ENCODE data around the gene APBB2.
A peak's percentile ranks its signal among the peaks of the same experiment; 100 is the strongest.
"Not testable (repeated sequence)": the region's sequence is repeated elsewhere in the genome, so short reads cannot be mapped to it uniquely, and the experiment has no call there.

The APBB2 gene

DNA sequence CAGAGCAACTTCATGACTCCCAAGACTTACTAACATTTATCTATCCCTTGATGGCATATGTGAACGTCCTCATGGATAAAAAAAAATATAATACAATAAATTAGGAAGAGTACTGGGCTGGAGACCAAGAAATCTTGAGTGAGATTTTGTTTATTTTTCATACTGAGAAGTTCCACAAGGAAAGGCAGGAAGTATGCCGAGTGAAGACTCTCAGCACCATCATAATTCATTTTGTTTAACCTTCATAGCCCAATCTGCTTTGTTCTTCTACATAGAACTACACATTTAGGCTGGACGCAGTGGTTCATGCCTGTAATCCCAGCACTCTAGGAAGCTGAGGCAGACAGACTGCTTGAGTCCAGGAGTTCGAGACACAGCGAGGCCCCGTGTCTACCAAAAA, 266.3 kb downstream of the APBB2 start:
- no peak for DNase-seq (ENCODE audit: low spot score)

DNA sequence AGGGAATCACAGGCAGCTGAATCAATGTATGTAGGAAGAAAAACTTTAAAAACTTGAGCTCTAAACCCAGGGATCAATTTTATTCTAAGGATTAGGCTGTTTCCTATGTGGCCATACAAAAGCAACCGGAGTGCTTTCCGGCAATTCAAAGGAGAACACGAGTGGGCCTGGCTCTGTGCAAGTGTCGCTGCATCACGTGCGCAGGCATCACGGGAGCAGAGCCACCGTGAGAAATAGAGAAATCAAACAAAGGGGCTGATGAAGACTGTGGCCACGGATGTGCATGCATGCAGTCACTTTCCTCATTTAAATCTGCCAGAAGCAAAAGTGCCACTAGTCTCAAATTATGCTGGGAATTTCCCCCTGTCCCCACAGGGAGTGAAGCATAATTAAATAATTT, 267.7 kb downstream of the APBB2 start:
- no peak for DNase-seq (ENCODE audit: low spot score)

DNA sequence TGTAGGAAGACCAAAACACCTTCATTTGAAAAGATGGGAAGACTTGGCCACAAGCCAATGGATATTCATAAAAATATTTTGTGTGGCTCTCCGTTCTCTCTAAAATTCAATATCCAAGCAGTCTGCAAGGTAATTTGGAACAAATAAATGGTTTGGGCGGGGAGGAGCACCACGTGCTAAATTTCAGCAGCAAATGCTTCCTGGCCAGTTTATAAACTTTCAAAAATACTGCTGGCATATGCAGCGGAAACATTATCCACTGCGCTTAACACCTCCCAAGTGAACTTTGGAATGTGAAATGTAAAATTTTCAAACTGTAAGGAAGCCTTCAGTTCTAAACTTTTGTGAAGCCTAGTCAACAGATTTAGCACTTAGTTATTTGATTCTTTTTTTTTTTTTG, 273.6 kb downstream of the APBB2 start:
- no peak for DNase-seq (ENCODE audit: low spot score)

DNA sequence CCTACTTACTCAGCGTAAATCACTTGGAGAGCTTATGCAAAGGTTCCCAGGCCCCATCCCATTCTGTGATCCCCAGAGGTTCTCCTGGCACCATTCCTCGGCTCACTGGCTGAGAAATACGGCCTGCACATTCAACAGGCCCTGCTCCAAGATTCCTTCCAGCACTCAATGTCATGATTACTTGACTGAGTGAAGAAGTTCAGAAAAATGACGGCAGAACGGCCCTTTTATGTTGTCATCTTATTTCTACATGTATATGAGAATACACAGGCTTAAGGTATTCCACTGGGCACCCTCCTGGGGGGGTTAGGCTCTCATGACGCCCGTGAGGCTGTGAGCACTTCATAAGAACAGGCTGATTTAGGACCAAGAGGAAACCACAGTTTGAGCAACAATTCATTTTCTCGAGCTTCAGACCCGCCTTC, 274.0 kb downstream of the APBB2 start:
- DNase-seq (ENCODE audit: low spot score) = no peak

DNA sequence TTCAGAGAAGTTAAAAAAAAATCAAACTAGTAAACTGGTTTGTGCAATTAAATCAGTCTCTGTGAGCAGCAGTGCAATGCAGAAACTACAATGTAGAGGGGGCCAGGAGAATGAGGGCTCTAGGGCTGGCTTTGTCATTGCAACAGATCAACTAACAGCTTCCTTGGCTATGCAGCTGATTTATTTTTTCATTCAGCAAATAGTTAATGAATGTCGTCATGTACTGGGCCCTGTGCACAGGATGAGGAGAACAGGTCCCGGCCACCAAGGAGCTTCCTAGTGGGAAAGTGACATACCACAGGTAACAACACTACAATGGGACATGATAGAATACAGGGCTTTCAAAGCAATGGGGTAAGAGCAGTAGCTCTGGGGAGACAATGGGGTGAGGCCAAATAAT, 274.5 kb downstream of the APBB2 start:
- DNase-seq (ENCODE audit: low spot score) = no peak

DNA sequence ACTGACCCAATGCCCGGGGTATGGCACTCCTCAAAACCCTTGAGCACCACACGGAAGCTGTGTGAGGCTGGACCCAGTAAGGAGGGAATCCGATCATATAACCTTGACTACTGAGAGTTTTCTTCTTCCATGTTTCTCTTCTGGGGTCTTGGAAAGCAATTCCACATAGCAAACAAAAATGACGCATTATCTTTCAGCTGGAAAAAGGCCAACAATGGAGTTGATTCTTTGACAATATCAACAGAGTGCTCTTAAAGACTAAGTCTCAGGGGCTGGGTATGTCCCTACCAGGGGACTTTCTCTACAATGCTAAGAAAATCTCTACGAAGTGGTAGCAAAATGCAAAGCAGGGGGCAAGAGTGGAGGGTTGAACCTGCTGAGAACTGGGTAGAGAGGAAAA, 276.0 kb downstream of the APBB2 start:
- no peak for DNase-seq (ENCODE audit: low spot score)

DNA sequence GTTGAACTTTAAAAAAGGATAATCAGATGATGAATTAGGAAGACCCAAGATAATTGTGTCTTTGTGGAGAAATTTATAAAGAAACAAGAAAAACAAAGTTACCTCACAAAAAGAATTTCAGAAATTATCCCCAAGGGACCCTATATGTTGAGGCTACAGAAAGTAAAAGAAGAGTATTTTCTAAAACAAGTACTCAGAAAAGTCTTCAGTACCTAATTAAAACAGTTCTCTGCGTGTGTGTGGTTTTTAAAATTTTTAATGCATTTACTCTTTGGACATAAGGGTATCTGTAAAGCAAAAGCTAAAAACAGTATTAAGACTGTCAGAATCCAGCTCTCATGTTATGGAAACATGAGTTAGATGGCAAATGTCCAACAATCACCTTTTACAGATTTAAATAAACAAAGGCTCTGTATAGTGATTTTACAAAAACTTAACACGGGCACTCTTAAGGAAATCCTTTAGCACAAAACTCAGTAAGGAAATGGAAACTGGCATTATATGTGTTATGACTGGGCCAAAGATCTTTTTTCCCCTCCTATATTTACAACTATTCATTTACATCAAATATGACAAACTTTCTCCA, 277.1 kb downstream of the APBB2 start:
- DNase-seq (ENCODE audit: low spot score) = no peak

DNA sequence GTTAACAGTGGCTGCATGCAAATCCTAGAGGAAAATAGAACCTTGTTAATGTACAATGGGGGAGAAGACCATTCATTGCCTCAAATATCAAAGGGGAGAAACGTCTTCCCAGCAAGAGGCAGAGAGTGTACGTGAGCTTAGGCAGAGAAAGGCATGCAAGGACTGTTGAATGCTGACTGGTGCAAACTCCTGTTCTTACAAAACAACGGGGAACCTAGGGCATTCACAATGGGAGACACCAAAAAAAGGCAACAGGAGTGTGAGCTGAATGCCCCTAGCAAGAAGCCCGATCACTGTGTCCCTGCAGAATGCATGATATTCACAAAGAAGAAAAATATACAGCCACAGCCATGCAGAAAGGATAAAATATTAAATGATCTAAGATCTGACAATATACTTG, 279.7 kb downstream of the APBB2 start:
- DNase-seq (ENCODE audit: low spot score) = no peak

DNA sequence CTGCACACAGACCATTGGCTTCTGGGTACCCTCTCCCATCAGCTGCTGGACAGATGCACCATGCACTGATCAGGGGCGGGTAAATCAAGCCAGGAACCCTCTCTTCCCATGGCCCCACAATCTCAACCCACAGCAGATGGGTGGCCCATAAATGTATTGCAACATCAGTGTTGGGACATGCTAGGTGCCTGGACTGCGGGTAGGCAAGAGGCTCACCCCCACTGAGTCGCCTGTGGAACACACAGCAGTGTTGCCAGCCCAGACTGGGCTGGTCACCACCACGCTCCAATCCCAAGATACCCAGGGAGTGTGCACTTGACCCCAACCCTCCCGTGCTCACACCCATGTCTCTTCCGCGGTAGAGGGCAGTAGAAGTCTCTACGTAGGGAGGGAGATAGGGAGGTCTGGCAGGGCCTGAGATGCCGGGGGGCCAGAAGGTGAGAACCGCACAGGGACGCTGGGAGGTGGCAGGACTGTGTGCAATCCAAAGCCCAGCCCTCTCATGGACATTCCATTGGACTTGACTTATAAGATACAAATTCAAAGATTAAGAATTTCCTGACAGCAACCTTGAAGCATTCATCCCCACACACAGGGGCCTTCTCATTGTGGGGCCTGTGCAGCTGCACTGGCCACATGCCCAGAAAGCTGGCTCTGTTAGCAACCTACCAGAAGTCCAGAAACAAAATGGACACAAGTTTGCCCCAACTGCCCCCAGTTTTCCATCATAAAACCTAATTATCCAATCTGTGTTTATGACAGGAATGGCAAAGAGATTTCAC, 280.9 kb downstream of the APBB2 start:
- DNase-seq (ENCODE audit: low spot score) = no peak

DNA sequence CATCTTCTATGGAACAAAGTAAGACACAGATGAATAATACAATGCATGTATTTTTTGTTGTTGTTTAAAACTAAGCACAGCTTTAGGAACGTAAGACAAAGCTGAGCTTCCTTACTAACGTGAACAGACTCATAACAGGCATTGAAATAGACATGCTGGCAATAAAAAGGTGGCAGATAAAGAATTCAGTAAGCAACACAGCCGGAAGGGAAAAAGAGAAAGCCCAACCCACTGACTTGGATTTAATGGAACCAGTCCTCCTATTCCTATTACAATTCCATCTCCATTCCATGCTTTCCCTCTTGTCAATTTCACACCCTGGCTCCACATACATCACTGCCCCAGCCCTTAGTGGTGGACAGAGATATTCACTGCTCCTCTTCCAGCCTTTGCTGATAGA, 282.5 kb downstream of the APBB2 start:
- no peak for DNase-seq (ENCODE audit: low spot score)

DNA sequence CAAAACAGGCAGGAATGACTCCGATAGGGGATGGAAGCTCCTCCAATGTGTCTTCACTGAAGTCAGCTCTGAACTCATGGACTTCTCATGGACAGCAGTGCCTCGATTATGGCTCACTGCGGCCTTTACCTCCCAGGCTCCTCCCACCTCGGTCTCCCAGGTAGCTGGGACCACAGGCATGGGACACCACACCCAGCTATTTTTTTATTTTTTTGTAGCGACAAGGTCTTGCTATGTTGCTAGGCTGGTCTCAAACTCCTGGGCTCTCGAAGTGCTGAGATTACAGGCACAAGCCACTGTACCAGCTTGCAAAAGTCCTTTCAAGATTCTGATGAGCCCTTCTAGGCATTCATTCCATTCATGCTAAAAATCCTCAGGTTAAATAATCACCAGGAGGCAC, 283.1 kb downstream of the APBB2 start:
- DNase-seq (ENCODE audit: low spot score) = no peak

DNA sequence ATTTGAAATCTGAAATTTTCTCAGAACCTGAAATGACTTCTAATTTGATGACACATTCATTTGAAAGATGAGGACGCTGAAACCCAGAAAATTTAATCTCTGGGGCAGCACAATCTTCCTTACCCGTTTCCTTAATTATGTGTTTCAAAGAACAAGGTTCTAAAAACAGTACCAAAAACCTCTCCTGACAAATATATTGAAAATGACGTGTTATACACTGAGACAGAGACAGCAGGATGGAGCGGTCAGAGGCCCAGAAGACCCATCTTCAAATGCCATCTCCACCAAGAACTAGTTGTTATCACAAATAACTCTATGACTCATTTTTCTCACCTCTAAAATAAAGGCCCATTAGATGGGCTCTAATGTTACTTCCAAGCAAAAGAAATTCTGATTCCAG, 287.3 kb downstream of the APBB2 start:
- no peak for DNase-seq (ENCODE audit: low spot score)

DNA sequence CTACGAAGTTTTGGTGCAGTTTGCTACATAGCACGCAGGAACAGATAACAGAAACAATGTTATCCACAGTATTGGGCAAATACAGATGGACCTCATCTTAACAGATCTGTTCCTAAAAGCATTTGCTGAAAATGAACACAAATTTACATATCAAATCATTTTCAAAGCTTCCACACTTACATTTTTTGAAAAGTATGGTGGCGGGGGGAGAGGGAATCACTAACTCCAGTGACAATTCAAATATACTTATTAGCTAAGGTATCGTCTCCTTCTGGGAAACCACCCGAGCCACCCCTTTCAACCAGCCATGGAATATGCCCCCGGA, 289.6 kb downstream of the APBB2 start:
- DNase-seq (ENCODE audit: low spot score) = no peak

DNA sequence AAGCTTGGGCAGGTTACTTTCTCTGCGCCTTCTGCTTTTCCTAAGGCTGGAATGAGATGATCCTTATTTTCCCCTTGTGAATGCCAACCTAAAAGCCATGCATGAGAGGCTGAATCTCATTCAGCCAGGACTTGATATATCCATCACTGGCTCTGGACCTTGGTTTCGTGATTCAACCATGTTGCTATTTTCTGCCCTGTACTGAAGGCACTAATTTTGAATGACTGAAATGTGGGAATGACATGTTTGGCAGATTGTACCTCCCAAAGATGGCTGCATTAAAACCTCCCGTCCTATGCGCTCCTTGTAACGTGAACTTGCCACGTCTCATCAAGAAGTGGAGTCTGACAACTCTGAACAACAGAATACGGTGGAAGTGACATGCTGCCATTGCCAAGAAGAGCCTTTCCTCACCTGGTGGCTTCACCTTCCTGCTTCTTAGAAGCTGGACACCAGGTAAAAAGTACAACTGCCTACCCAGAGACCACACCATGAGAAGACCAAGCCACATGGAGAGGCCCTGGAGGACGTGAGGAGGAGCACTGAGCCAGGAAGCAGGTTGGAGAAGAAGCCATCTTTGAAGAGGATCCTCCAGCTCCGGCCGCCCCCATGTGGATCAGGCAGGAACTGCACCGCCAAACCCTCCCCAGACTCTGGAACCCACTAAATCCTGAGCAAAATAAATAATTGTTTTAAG, 290.1 kb downstream of the APBB2 start:
- DNase-seq (ENCODE audit: low spot score) = peak; percentile 42

DNA sequence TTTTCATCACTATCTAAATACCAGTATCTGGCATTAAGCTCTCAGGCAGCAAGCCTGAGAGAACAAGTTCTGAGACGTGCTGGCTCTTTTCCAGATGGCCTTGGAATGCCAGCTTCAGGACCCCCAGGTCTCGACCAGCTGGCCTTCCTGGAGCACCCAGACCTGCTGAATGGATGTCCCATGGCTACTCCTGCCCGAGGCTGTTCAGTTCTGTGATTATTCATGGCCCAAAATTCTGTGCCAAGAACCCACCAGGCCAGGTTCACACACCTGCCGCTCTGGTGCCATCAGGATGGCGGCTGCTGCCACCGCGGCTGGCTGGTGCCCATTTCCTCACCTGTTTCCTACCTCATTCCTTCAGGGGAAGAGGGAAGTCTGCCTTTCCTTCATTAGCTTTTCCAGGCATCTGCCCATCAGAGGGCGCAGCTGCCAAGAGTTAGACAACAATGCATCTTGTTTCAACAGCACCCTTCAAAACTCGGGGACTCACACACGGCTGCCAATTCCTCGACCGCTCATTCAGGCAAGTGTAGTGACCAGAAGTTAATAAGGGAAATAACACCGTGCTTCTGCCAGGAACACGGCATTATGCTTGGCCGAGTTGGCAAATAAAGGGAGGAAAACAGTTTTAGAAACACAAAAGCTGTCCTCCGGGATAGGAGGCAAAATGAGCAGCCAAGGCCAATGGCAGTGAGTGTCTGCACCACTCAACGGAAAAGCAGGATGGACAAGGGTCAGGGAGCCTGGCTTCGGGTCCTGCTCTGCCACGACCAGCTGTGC, 290.8 kb downstream of the APBB2 start:
- DNase-seq (ENCODE audit: low spot score) = no peak

DNA sequence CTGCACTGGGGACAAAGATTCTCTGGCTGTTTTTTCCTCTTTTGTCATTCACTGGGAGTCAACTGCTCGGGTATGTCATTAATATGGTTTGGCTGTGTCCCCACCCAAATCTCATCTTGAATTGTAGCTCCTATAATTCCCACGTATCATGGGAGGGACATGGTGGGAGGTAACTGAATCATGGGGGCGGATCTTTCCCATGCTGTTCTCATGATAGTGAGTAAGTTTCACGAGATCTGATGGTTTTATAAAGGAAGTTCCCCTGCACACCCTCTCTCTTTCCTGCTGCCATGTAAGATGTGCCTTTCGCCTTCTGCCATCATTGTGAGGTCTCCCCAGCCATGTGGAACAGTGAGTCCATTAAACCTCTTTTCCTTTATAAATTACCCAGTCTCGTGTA, 294.4 kb downstream of the APBB2 start:
- not testable (repeated sequence) for DNase-seq (ENCODE audit: low spot score)

DNA sequence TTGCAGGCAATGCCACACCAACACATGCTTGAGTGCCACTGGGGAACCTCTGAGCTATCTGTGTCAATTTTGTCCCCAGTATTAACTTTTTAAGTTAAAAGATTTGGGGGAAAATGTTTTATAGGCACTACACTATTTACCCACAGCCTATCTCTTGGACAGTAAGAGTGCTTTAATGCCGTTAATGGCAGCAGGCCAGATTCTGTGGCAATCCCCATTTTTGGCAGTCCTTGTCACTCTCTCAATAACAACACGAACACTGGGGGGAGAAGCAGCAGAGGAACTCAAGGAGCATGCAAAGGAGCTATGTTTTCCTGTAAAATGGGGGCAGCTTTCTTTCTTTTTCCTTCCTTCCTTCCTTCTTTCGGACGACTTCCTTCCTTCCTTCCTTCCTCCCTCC, 296.0 kb downstream of the APBB2 start:
- DNase-seq (ENCODE audit: low spot score) = no peak

DNA sequence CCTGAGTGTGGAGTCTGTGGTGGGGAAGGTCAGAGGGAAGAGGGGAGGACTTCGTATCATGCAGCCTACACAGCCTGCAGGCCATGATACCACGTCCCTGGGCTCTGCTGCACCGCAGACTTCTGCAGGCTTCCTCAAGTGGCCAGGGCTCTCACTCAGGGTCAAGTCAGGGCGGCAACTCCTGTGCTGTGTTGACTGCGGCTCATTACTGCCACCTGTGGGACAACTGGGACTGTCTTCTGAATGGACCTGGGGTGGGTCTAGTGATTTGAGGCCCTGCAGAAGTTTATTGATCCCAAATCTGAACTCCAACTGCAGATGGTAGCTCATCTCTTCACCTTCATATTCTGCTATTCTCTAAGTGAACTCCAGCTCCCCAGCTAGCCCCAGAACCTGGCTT, 297.5 kb downstream of the APBB2 start:
- DNase-seq (ENCODE audit: low spot score) = peak; percentile 30

DNA sequence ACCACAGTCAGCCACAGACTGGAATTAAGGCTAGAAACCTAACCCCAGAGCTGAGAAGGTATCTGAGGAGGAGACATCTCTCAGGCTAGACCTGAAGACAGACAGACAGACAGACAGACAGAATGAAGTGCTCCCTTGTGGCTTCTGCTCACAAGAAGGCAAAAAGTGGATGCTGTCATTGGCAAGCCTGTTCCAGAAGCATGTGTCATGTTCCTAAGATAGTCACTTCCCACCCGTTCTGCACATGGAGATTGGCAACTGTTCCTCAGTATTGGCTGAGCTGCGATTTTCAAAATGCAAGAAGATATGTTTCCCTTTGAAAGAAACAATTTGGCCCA, 298.2 kb downstream of the APBB2 start:
- DNase-seq (ENCODE audit: low spot score) = no peak

DNA sequence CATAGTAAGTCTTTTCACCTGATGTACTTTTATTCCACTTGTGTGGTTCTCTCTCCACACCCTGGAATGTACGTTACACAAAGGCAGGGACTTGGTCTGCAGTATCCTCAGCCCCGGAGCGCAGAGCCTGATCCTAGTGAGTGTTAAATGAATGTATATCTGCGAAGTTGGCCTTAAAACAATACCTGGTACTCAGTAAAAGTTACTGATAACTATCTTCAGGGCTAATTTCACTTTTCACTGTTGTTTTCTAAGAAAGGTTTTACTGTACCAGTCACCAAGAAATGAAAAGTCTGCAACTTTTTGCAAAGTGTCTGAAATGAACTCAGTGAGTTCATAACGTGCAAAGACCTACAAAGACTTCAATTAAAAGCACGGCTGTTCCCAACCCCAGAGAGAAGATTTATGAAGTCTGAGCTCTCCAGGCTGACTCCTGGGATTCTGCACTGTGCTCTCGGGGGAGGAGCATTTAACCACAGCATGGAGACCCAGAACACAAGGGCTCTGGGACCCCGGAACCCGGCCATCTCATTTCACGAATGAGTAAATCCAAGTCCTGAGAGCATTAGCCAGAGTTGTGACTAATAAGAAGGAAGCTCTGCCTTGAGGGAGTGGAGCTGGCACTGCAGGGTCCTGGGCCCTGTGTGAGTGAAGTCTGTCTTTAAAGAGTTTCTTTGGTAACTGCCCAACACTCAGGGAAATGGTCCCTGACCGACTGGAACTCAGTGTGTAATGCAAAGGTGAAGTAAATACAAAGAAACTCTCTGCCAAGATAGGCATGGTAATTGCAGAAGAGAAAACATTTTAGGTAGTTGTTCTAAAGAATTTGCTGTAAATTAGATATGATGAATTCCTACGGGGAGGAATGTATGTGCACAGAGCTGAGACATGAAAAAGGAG, 298.8 kb downstream of the APBB2 start:
- no peak for DNase-seq (ENCODE audit: low spot score)

DNA sequence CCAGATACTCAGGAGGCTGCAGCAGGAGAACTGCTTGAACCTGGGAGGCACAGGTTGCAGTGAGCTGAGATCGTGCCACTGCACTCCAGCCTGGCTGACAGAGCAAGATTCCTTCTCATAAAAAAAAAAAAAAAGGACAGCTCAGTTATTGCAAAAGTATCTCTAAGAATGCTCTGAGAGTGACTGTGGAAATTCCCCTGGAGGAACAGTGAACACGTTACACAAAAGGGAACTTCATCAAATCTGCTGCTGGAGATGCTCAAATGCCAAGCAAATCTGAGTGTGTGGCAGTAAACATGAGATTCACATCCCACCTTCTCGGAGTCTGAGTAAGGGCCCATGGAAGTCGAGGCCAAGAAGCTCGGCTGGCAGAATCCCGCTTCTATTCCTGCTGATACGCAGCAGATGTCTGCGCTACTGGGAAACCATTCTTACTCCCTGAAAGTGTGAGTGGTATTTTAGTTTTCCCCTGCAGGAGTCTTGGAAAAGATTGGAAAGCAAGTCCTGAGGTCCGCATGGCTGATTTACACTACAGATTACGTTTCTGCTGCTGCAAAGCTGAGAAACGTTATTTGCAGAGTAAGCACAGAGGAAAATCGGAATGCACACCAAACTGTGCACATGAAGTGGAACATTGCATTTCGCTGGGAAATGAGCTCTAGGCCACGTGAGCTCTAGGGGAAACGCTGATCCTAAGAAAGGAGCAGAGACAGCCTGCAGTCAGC, 301.7 kb downstream of the APBB2 start:
- DNase-seq (ENCODE audit: low spot score) = no peak
